DND-41 (cell line): ENCODE measurements around the gene GATA2.

Source experiments
- ATAC-seq: fragments of 200-7000 bp; cut with Tn5 transposase; 3 replicates; pipeline ENCODE4 v1.9.1; 2021; ENCODE audit warnings: low read depth; ENCODE audit not compliant: insufficient read depth
- DNase-seq: peaks from one replicate; pipeline ENCODE4 v3.0.0-alpha.2; 2020
- H2AFZ ChIP-seq: 2 replicates; pipeline ENCODE4 v1.6.0; 2012; ENCODE audit warnings: low read depth, low read length
- H3K27ac ChIP-seq: 2 replicates; pipeline ENCODE4 v1.5.1; 2012; ENCODE audit warnings: low read length, inconsistent platforms
- H3K27me3 ChIP-seq: fragments of 200-600 bp; sonication (generic); 2 replicates; pipeline ENCODE4 v1.6.0; 2012; ENCODE audit warnings: low read length, mild to moderate bottlenecking, inconsistent platforms; ENCODE audit not compliant: insufficient read depth, poor library complexity
- H3K36me3 ChIP-seq: 2 replicates; pipeline ENCODE4 v1.5.1; 2012; ENCODE audit warnings: low read length, inconsistent platforms; ENCODE audit not compliant: insufficient read depth
- H3K4me1 ChIP-seq: 2 replicates; pipeline ENCODE4 v1.5.1; 2012; ENCODE audit warnings: mild to moderate bottlenecking, low read length; ENCODE audit not compliant: insufficient read depth
- H3K4me2 ChIP-seq: 2 replicates; pipeline ENCODE4 v1.6.0; 2012; ENCODE audit warnings: mild to moderate bottlenecking, moderate library complexity, low read length, inconsistent platforms; ENCODE audit not compliant: insufficient read depth
- H3K4me3 ChIP-seq, 2 experiments: fragments of 200-600 bp in 1 of 2; shearing (Covaris generic) in 1 of 2; 2 replicates each; pipeline ENCODE4 v1.5.1; 2012 to 2016; ENCODE audit warnings: inconsistent platforms in 2 of 2, low read length in 2 of 2, mild to moderate bottlenecking in 2 of 2, low read depth in 1 of 2, moderate library complexity in 1 of 2
- H3K79me2 ChIP-seq: 2 replicates; pipeline ENCODE4 v1.6.0; 2012; ENCODE audit warnings: low read length, inconsistent platforms; ENCODE audit not compliant: insufficient read depth
- H3K9ac ChIP-seq: 2 replicates; pipeline ENCODE4 v1.6.0; 2012; ENCODE audit warnings: low read depth, mild to moderate bottlenecking, inconsistent platforms, low read length, moderate library complexity
- H3K9me3 ChIP-seq: 2 replicates; pipeline ENCODE4 v1.5.1; 2012; ENCODE audit warnings: low read length, moderate library complexity, mild to moderate bottlenecking, inconsistent platforms; ENCODE audit not compliant: insufficient read depth, severe bottlenecking
- H4K20me1 ChIP-seq: 2 replicates; pipeline ENCODE4 v1.6.0; 2012; ENCODE audit warnings: low read length; ENCODE audit not compliant: insufficient read depth
- EZH2 ChIP-seq: IDR thresholded peaks from 3 replicates; pipeline ENCODE4 v1.6.1; 2012; ENCODE audit warnings: borderline replicate concordance, low read depth, mild to moderate bottlenecking, moderate library complexity, low read length, inconsistent platforms; ENCODE audit not compliant: severe bottlenecking
- TF ChIP-seq, protein P1 (sequence below): IDR thresholded peaks from 2 replicates; pipeline ENCODE4 v1.5.1; 2012; ENCODE audit warnings: borderline replicate concordance, low read length, moderate library complexity, mild to moderate bottlenecking; ENCODE audit not compliant: poor library complexity, severe bottlenecking; ENCODE audit errors: extremely low read depth

The GATA2 gene

DNA sequence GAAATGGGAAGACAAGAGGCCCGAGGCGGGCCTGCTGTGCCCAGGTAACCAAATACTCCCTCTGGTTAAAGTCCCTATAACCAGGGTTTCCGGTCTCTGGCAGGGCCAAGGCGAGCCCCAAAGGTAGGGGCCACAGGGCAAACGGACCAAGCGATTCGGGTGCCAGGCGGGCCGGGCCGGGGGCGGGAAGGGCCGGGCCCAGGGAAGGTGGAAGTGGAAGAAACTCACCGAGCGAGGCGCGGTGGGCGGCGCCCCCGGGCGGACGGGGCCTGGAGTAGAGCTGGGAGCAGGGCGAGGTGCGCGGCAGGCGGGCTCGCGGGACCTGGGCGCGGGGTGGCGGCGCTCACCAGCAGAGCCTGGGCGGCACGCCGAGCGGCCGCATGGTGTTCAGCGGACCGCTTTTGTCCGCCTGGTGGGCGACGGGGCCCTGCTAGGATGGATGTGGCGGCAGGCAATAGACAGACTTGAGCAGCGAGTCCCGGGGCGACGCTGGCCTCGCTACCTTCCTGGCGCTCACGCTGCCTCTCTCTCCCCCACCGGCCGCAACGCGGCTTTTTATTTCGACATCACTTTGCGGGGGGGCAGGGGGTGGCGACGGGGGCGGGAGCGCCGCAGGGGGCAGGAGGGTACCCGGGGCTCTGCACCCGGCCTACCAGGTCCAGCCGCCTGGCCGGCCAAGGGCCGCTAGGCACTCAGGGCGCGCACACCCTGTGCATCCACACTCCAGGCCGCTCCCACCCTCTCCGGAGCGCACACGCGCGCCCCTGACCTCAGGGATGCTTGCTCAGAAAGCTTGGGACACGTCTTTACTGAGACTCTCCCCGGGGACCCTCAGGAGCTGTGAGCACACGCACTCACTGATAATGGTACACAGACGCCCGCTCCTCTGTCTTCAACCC is at the start of gene GATA2:
Gene GATA2 (minus strand): TSS at position 531 of the 899 bp plus-strand sequence. CDS start 6,170 bp downstream, outside the sequence.
- H3K27me3 ChIP-seq = peaks cover 2% of the 10 kb centered on the region
- no peak within 1 kb of the TSS for H3K27ac ChIP-seq
- H3K36me3 ChIP-seq = no peaks in the 10 kb centered on the region
- H3K9me3 ChIP-seq = no peaks in the 10 kb centered on the region
- DNase-seq (no peak), ATAC-seq (no peak)
- H3K4me2 ChIP-seq = no peak within 1 kb of the TSS
- no peak within 1 kb of the TSS for H3K9ac ChIP-seq
- peaks cover 8% of the 10 kb centered on the region for H3K4me1 ChIP-seq
- TF ChIP-seq, protein P1, sequence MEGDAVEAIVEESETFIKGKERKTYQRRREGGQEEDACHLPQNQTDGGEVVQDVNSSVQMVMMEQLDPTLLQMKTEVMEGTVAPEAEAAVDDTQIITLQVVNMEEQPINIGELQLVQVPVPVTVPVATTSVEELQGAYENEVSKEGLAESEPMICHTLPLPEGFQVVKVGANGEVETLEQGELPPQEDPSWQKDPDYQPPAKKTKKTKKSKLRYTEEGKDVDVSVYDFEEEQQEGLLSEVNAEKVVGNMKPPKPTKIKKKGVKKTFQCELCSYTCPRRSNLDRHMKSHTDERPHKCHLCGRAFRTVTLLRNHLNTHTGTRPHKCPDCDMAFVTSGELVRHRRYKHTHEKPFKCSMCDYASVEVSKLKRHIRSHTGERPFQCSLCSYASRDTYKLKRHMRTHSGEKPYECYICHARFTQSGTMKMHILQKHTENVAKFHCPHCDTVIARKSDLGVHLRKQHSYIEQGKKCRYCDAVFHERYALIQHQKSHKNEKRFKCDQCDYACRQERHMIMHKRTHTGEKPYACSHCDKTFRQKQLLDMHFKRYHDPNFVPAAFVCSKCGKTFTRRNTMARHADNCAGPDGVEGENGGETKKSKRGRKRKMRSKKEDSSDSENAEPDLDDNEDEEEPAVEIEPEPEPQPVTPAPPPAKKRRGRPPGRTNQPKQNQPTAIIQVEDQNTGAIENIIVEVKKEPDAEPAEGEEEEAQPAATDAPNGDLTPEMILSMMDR = no peak
- no peaks in the 10 kb centered on the region for H4K20me1 ChIP-seq
- no peak within 1 kb of the TSS for H3K4me3 ChIP-seq
- no peaks in the 10 kb centered on the region for H3K79me2 ChIP-seq
- no peak within 1 kb of the TSS for H2AFZ ChIP-seq

GRCh38 chr3:128541246-128541645 is 48.2 kb upstream of the GATA2 start:
- Histone ChIP-seq H2AFZ (no peak overlapping the region), H3K9me3 (no peaks in the 10 kb centered on the region), H3K4me3 (no peak overlapping the region), H3K9ac (no peak overlapping the region), H4K20me1 (no peaks in the 10 kb centered on the region), H3K36me3 (no peaks in the 10 kb centered on the region), H3K4me2 (no peak overlapping the region), H3K27ac (no peak overlapping the region), H3K27me3 (no peaks in the 10 kb centered on the region), H3K79me2 (no peaks in the 10 kb centered on the region), H3K4me1 (no peaks in the 10 kb centered on the region)
- DNase-seq (no peak), ATAC-seq (no peak)
- TF ChIP-seq EZH2 = no peak
- TF ChIP-seq, protein P1 = no peak

- DNase-seq = no peak
- no peak for ATAC-seq
- Histone ChIP-seq H3K9me3 (no peaks in the 10 kb centered on the region), H4K20me1 (no peaks in the 10 kb centered on the region), H3K4me1 (no peaks in the 10 kb centered on the region), H3K79me2 (no peaks in the 10 kb centered on the region), H3K27me3 (peaks cover 8% of the 10 kb centered on the region), H3K4me2 (no peak overlapping the region), H3K9ac (no peak overlapping the region), H3K27ac (no peak overlapping the region), H3K4me3 (no peak overlapping the region), H3K36me3 (no peaks in the 10 kb centered on the region), H2AFZ (no peak overlapping the region)
- TF ChIP-seq EZH2 = no peak
- TF ChIP-seq, protein P1 = no peak
These were observed 46.4 kb upstream of the GATA2 start for GRCh38 chr3:128539376-128539775.
